ENCODE results near the gene LRRC25.

DNA sequence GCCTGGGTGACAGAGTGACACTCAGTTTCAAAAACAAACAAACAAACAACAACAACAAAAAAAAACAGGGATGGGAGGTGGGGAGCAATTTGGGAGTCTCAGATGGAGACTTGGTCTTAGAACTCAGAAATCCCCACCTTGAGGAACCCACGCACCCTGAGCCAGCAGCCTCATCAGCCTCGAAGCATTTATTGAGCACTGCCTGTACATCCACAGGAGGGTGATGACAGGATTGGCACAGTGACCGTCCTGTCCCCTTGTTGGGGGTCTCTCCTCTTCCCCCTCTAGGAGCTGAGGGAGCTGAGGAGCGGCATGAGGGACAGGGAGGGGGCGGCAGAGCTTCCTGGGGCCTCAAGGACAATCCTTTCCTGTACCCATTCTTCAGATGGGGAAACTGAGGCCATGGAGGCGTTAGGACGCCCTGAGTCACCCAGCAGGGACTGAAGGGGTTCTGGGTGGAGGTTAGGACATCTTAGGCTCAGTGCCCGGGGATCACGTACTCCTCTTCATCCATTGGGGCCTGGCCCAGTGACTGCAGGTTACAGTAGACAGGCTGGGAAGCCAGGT, 5.8 kb downstream of the LRRC25 start:
- TF ChIP-seq, protein P1, sequence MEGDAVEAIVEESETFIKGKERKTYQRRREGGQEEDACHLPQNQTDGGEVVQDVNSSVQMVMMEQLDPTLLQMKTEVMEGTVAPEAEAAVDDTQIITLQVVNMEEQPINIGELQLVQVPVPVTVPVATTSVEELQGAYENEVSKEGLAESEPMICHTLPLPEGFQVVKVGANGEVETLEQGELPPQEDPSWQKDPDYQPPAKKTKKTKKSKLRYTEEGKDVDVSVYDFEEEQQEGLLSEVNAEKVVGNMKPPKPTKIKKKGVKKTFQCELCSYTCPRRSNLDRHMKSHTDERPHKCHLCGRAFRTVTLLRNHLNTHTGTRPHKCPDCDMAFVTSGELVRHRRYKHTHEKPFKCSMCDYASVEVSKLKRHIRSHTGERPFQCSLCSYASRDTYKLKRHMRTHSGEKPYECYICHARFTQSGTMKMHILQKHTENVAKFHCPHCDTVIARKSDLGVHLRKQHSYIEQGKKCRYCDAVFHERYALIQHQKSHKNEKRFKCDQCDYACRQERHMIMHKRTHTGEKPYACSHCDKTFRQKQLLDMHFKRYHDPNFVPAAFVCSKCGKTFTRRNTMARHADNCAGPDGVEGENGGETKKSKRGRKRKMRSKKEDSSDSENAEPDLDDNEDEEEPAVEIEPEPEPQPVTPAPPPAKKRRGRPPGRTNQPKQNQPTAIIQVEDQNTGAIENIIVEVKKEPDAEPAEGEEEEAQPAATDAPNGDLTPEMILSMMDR (IDR thresholded peaks at IDR 0.05): no peak
- TF ChIP-seq POLR2A (IDR thresholded peaks at IDR 0.05): no peak
